Parathyroid adenoma (tissue), 2 donors: ENCODE results near the gene CATSPERZ.

Source experiments
- H2AFZ ChIP-seq: fragments of 300-600 bp; sonication (generic); one replicate; pipeline ENCODE4 v1.7.0; 2017; ENCODE audit warnings: antibody characterized with exemption, mild to moderate bottlenecking
- H3K27ac ChIP-seq: fragments of 300-600 bp; sonication (generic); one replicate; pipeline ENCODE4 v1.7.0; 2017
- H3K27me3 ChIP-seq: fragments of 300-600 bp; sonication (generic); one replicate; pipeline ENCODE4 v1.7.0; 2017; ENCODE audit warnings: low read length; ENCODE audit not compliant: control insufficient read depth, insufficient read depth
- H3K36me3 ChIP-seq: fragments of 300-600 bp; sonication (generic); one replicate; pipeline ENCODE4 v1.7.0; 2017; ENCODE audit warnings: low read length; ENCODE audit not compliant: control insufficient read depth, insufficient read depth
- H3K4me1 ChIP-seq: fragments of 300-600 bp; sonication (generic); one replicate; pipeline ENCODE4 v1.7.0; 2017; ENCODE audit warnings: control low read depth
- H3K4me2 ChIP-seq: fragments of 300-600 bp; sonication (generic); one replicate; pipeline ENCODE4 v1.7.0; 2017; ENCODE audit warnings: low read length
- H3K4me3 ChIP-seq: fragments of 300-600 bp; sonication (generic); one replicate; pipeline ENCODE4 v1.7.0; 2017; ENCODE audit warnings: low read depth, low read length
- H3K79me2 ChIP-seq: fragments of 300-600 bp; sonication (generic); one replicate; pipeline ENCODE4 v1.7.0; 2017; ENCODE audit warnings: control low read depth
- H3K9ac ChIP-seq: fragments of 300-600 bp; sonication (generic); one replicate; pipeline ENCODE4 v1.7.0; 2017; ENCODE audit warnings: mild to moderate bottlenecking
- H3K9me3 ChIP-seq: fragments of 300-600 bp; sonication (generic); one replicate; pipeline ENCODE4 v1.7.0; 2017; ENCODE audit warnings: low read length; ENCODE audit not compliant: control insufficient read depth
- CTCF ChIP-seq: fragments of 300-600 bp; sonication (generic); IDR thresholded peaks from one replicate; pipeline ENCODE4 v1.7.0; 2017; ENCODE audit warnings: antibody characterized with exemption, mild to moderate bottlenecking
- donor health status: primary hyperparathyroidism.

The CATSPERZ gene, protein sequence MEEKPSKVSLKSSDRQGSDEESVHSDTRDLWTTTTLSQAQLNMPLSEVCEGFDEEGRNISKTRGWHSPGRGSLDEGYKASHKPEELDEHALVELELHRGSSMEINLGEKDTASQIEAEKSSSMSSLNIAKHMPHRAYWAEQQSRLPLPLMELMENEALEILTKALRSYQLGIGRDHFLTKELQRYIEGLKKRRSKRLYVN

GRCh38 chr11:64299847-64300648 is at the start of gene CATSPERZ:
Gene CATSPERZ, plus strand, starts transcription at chr11:64300358. Its CDS starts 53 bp downstream, at chr11:64300411.
- H3K9ac ChIP-seq = no peak within 1 kb of the TSS
- peak within 1 kb of the TSS; percentile 74 for H2AFZ ChIP-seq
- H3K27ac ChIP-seq = no peak within 1 kb of the TSS
- no peaks in the 10 kb centered on the region for H3K9me3 ChIP-seq
- H3K79me2 ChIP-seq = no peaks in the 10 kb centered on the region
- H3K4me1 ChIP-seq = peaks cover 3% of the 10 kb centered on the region
- H3K4me2 ChIP-seq = peak within 1 kb of the TSS; percentile 65
- no peaks in the 10 kb centered on the region for H3K27me3 ChIP-seq
- H3K36me3 ChIP-seq = no peaks in the 10 kb centered on the region
- peak within 1 kb of the TSS; percentile 52 for H3K4me3 ChIP-seq
- TF ChIP-seq CTCF = no peak

- peaks cover 14% of the 10 kb centered on the region for H3K4me1 ChIP-seq
Measured at GRCh38 chr11:64250415-64251015, 49.6 kb upstream of the CATSPERZ start.

DNA sequence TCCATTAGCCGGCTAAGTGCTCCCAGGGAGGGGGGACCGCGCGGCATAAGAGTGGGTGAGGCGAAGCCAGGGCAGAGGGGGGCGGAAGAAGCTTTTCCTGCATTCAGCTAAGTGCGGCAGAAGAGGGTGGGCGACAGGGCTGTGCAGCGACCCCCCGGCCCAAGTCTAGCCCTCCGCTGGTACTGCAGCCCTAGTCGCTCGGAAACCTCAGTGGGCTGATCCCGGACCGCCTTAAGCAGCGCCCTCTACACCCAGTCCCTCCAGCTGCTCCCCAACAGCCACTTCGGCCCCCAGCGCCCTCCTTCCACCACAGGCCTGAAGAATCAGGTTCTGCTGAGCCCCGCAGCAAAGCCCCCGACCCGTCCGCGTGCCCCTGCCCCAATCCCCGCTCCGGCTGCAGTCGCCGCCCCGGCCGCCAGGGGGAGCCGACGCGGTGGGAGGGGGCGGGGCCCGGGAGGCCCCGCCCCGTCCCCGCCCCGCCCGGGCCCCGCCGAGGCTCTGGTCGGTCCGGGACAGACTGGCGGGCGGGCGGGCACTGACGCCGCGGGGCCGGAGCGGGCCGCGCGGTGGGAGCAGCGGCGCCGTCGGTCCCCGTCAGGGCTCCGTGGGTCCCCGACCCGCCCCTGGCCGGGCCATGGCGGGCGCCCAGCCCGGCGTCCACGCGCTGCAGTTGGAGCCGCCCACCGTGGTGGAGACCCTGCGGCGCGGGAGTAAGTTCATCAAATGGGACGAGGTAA is 49.0 kb upstream of the CATSPERZ start, which contains the start of gene PLCB3:
PLCB3 (plus strand) TSS at position 515 of the 737 bp plus-strand sequence; CDS start at position 635, 120 bp downstream.
- Histone ChIP-seq H3K27ac (peak within 1 kb of the TSS; percentile 27), H2AFZ (peak within 1 kb of the TSS; percentile 72), H3K36me3 (no peaks in the 10 kb centered on the region), H3K27me3 (no peaks in the 10 kb centered on the region), H3K4me1 (peaks cover 20% of the 10 kb centered on the region), H3K9me3 (no peaks in the 10 kb centered on the region), H3K4me3 (peak within 1 kb of the TSS; percentile 59), H3K79me2 (no peaks in the 10 kb centered on the region), H3K4me2 (peak within 1 kb of the TSS; percentile 89), H3K9ac (peak within 1 kb of the TSS; percentile 5)
- TF ChIP-seq CTCF = peak; percentile 51

More at GRCh38 chr11:64250415-64251015, 49.6 kb upstream of the CATSPERZ start:
- Histone ChIP-seq H3K27me3 (no peaks in the 10 kb centered on the region), H3K9ac (no peak overlapping the region), H2AFZ (peak overlapping the region; percentile 72), H3K79me2 (no peaks in the 10 kb centered on the region), H3K4me3 (no peak overlapping the region), H3K4me2 (peak overlapping the region; percentile 80), H3K27ac (no peak overlapping the region), H3K9me3 (no peaks in the 10 kb centered on the region), H3K36me3 (no peaks in the 10 kb centered on the region)
- TF ChIP-seq CTCF = no peak

GRCh38 chr11:64251753-64252002 is 48.5 kb upstream of the CATSPERZ start:
- peak overlapping the region; percentile 9 for H3K27ac ChIP-seq
- peaks cover 23% of the 10 kb centered on the region for H3K4me1 ChIP-seq
- no peaks in the 10 kb centered on the region for H3K79me2 ChIP-seq
- no peaks in the 10 kb centered on the region for H3K9me3 ChIP-seq
- no peak for TF ChIP-seq CTCF
- peak overlapping the region; percentile 89 for H3K4me2 ChIP-seq
- no peaks in the 10 kb centered on the region for H3K27me3 ChIP-seq
- H3K4me3 ChIP-seq = peak overlapping the region; percentile 59
- H2AFZ ChIP-seq = no peak overlapping the region
- no peak overlapping the region for H3K9ac ChIP-seq
- H3K36me3 ChIP-seq = no peaks in the 10 kb centered on the region
